Stimulated activated CD8-positive, alpha-beta memory T cell treated with anti-CD3 and anti-CD28 coated beads, Interleukin-4, amount 100 ng/mL, for 4 hours (primary cell): ENCODE measurements around the gene KCNJ10.

Experiments used
- DNase-seq, 2 donors: peaks; one replicate each; pipeline ENCODE4 v3.0.0-alpha.2; 2020; ENCODE audit warnings: low read depth in 2 of 2, low spot score in 1 of 2

KCNJ10 gene

DNA sequence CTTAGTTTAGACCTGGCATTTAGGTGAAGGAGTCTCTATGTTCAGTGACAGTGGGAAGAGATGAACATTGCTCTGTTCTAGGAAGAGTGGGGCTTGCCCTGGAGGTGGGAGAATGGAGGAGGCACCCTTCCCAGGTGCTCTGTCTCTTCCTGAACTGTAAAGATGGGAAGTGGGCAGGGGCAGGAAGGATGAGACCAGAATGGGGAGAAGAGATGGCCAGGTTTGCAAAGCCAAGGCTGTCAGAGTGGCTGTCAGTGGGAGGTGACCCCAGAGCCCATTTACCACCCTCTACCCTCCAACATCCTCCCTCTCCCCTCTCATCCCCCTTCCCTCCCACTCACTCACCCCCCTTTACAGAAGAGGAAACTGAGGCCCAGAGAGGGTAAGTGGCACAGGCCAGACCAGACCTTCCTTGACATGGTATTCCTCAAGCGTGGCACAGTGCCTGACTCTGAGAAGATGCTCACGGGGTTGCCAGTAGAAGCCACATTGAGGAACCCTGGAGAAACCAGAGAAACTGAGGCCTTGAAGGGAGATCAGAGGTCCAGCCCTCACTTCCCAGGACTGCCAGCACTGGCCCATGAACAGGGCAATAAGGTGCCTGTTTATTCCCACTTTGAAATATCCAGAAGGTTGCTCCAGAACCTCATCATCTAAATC, 29.9 kb upstream of the KCNJ10 start:
- no peak for DNase-seq

- peak; percentile 97 to 98 for DNase-seq
Observed at GRCh38 chr1:160098852-160099561, 29.0 kb upstream of the KCNJ10 start.

- peak; percentile 84 to 85 for DNase-seq
Observed at GRCh38 chr1:160097911-160098851, 28.2 kb upstream of the KCNJ10 start, which contains the start of gene IGSF8. Gene IGSF8 (minus strand): TSS chr1:160098619. CDS start chr1:160098472, 147 bp downstream.

- DNase-seq, result no peak
Observed at GRCh38 chr1:160097151-160097910, 27.4 kb upstream of the KCNJ10 start.

GRCh38 chr1:160096274-160097116, 26.5 kb upstream of the KCNJ10 start:
- no peak for DNase-seq

- DNase-seq, result no peak
Observed at GRCh38 chr1:160095382-160096105, 25.6 kb upstream of the KCNJ10 start.

- no peak for DNase-seq
Observed at GRCh38 chr1:160094806-160095205, 24.8 kb upstream of the KCNJ10 start.

DNA sequence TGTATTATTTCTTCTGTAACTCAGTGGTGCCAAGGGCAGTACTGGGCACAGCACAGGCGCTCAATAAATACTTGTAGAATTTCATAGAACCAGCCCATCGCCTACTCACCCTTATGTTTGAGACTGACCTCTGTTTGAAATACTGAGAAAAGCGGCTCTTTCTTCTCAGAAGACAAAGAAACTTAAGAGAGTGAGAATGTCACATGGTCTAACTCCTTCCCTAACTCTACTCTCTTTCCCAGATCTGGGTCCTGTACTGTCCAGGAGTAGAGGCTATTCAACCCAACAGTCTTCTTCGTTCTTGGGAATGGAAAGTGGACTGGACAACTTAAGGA, 24.3 kb upstream of the KCNJ10 start:
- no peak for DNase-seq

GRCh38 chr1:160093624-160094290, 23.8 kb upstream of the KCNJ10 start:
- no peak for DNase-seq

DNA sequence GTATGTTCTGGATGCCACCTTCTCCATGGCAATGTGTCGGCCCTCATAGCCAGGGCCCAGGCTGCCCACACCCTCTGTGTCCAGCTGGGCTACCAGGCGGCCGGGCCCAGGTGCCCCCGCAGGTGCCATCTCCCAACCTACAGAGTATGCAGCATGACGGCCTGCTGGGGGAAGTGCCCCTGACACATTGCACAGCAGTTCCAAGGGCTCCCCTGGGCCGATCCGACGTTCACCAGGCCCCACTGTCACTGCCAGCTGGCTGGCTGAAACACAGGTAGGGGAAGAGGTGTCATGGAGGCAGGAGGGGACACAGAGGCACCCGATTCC, 23.1 kb upstream of the KCNJ10 start:
- no peak for DNase-seq

GRCh38 chr1:160092366-160093068, 22.6 kb upstream of the KCNJ10 start:
- no peak for DNase-seq

DNA sequence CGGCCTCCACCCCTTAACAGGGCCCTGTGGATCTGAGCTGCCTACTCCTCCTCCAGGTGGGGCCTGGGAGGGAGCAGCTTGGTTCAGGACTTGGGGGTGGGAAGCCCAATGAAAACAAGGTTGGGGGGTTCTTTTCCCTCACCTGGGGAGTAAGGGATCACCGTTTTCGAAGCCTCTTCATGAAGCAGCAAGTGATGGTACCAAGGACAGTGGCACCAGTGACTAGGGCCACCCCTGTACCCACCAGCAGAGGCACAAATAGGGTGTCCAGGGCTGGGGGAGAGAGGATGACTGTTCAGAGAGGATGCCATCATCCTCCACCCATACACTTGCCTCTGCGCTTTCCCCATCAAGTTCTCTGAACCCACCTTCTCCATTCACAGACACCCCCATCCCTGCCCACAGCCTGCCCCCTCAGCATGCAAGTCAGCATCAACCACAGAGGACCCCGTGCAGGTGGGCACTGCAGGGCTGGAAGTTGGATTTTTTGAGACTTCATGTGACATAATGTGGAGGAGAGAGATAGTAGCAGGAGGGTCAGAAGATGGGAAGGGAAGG, 21.8 kb upstream of the KCNJ10 start:
- DNase-seq, result no peak

DNA sequence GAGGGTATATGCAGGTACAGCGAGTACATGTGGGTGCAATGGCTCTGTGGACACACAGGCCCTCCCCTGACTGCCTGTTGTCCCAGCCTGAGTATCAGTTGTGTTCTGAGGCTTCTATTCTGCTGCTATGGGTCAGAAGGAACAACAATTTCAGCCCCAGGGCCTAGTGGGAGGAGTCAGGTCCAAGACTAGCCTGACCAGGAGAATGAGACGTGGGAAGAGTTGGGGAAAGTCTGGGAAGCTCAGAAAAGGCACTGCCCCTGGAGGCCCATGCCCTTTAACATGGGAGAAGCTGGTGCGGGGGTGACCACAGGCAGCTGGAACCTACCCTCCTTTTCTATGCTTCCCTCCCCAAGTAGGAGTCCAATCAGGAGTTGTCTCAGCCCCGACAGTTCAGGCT, 20.8 kb upstream of the KCNJ10 start:
- DNase-seq, result no peak

DNA sequence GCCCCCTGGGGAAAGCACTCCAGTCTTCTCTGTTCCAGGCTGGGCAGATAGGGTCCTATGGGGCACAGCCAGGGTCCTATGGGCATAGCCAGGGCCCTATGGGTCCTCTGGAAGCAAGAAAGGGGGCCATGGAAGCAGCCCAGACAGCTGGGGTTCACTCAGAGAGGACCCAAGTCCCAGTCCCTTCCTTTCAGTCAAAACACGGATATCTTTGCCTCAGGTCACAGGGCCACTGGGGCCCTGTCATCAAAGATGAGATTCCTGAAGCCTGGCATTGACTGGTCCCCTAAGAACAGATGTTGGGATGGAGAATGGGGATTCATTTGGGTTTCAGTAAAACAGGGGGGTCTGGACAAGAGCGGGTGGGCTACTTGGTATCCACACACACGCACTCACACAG, 19.9 kb upstream of the KCNJ10 start:
- DNase-seq, result no peak

GRCh38 chr1:160087118-160087662, 17.2 kb upstream of the KCNJ10 start:
- DNase-seq, result no peak

- no peak for DNase-seq
Observed at GRCh38 chr1:160086456-160086892, 16.5 kb upstream of the KCNJ10 start.

DNA sequence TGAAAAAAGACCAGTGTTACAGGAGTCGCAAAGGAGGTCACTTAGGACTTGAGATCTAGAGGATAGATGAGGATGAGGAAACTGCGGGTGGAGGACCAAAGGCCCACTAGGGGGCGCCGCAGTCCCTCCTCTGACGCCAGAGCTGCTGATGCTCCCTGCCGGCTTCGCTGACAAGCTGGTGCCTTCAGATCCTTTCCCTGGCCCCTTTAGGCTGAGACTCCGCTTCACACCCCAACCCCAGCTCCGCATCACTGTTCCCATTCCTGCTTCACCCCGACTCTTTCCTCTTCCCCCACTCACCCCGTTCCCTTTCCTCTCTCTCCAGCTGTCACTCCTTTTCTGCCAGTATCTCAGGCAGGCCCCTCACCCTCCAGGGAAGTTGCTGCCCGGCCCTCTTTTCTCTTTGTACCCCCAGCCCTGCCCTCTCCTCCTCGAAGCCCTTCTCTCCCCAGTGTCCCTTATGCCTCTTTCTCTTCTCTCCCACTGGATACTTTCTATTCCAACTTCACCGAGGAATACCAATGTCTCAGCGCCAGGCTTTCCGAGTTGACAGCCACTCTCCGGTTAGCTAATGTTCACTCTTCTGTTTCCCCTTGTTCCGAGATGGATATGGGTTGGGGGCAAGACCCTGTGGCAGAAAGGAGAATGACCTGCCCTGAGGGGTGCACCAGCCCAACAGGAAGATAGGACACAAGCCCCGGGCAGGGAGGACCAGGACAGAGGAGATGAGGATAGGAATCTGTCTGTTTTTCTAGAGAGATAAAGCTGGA, 15.9 kb upstream of the KCNJ10 start:
- peak; percentile 47 to 59 for DNase-seq
